ENCODE data around the gene PKP4.

Gene PKP4

DNA sequence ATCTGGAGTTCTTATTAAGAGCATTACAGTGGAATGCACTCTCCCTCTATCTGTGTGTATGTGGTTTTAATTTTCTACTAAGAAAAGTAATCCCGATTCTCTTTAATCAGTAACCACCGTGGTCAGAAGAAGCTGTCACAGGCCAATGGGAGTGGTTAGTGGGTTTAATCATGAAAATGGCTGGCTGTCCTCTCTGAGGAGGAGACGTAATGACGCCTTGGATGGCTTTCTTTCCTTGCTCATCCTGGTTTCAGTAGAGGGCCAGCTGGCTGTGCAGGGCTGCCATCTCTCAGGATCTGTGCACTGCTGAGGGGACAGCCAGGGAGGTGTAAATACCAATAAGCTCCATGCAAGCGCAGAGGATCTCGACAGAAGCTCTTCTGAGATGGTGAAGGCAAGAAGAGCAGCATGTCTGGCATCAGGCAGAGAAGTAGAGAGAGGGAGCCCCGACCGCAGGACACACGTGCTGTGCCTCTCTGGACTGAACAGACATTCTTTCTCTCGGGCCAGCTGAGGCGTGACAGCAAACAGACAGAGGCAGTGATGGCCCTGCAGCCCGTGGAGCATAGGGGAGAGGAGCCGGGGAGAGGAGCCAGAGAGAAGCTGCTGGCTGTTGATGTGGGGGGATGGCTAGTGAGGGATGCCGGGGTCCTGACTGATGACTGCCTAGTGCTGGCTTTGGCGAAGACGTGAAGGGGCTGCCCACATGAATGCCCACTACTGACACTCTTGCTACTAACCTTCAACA, 273.3 kb downstream of the PKP4 start:
- no peak for DNase-seq
- H4K20me1 ChIP-seq (ENCODE audit: insufficient read depth, low read length): no peaks in the 10 kb centered on the region

GRCh38 chr2:158730621-158731140, 273.9 kb downstream of the PKP4 start:
- H4K20me1 ChIP-seq (ENCODE audit: insufficient read depth, low read length): no peaks in the 10 kb centered on the region
- no peaks in the 10 kb centered on the region for H3K4me1 ChIP-seq (ENCODE audit: insufficient read depth, low read length)
- H3K27me3 ChIP-seq (ENCODE audit: insufficient read depth, low read length, poor library complexity): peaks cover 10% of the 10 kb centered on the region
- H3K79me2 ChIP-seq (ENCODE audit: insufficient read depth, low read length): no peaks in the 10 kb centered on the region
- no peak overlapping the region for H3K9ac ChIP-seq (ENCODE audit: low read depth, low read length)
- ATAC-seq (ENCODE audit: insufficient read depth, low read depth) (no peak), DNase-seq (no peak)
- H2AFZ ChIP-seq (ENCODE audit: low read depth, low read length): no peak overlapping the region
- TF ChIP-seq CTCF (IDR thresholded peaks at IDR 0.05; ENCODE audit: borderline replicate concordance, extremely low read depth, low read length, poor library complexity, severe bottlenecking) (no peak), EZH2 (IDR thresholded peaks at IDR 0.05; ENCODE audit: borderline replicate concordance, low read depth, low read length, severe bottlenecking) (no peak)
- H3K9me3 ChIP-seq (ENCODE audit: insufficient read depth, low read length, severe bottlenecking): no peaks in the 10 kb centered on the region
- H3K27ac ChIP-seq (ENCODE audit: low read length): no peak overlapping the region
- no peak overlapping the region for H3K4me2 ChIP-seq (ENCODE audit: insufficient read depth, low read length)
- H3K4me3 ChIP-seq (ENCODE audit: low read depth in 1 of 2, low read length in 2 of 2): no peak overlapping the region
- no peaks in the 10 kb centered on the region for H3K36me3 ChIP-seq (ENCODE audit: insufficient read depth, low read length)

More for the DNA sequence above, 273.3 kb downstream of the PKP4 start:
- Histone ChIP-seq H2AFZ (ENCODE audit: low read depth, low read length) (no peak overlapping the region), H3K79me2 (ENCODE audit: insufficient read depth, low read length) (no peaks in the 10 kb centered on the region), H3K27me3 (ENCODE audit: insufficient read depth, low read length, poor library complexity) (peaks cover 10% of the 10 kb centered on the region), H3K4me3 (ENCODE audit: low read depth in 1 of 2, low read length in 2 of 2) (no peak overlapping the region), H3K9ac (ENCODE audit: low read depth, low read length) (no peak overlapping the region), H3K4me2 (ENCODE audit: insufficient read depth, low read length) (no peak overlapping the region), H3K4me1 (ENCODE audit: insufficient read depth, low read length) (no peaks in the 10 kb centered on the region), H3K36me3 (ENCODE audit: insufficient read depth, low read length) (no peaks in the 10 kb centered on the region), H3K9me3 (ENCODE audit: insufficient read depth, low read length, severe bottlenecking) (no peaks in the 10 kb centered on the region), H3K27ac (ENCODE audit: low read length) (no peak overlapping the region)
- ATAC-seq (ENCODE audit: insufficient read depth, low read depth): no peak
- no peak for TF ChIP-seq EZH2 (IDR thresholded peaks at IDR 0.05; ENCODE audit: borderline replicate concordance, low read depth, low read length, severe bottlenecking)
- no peak for TF ChIP-seq CTCF (IDR thresholded peaks at IDR 0.05; ENCODE audit: borderline replicate concordance, extremely low read depth, low read length, poor library complexity, severe bottlenecking)

DNA sequence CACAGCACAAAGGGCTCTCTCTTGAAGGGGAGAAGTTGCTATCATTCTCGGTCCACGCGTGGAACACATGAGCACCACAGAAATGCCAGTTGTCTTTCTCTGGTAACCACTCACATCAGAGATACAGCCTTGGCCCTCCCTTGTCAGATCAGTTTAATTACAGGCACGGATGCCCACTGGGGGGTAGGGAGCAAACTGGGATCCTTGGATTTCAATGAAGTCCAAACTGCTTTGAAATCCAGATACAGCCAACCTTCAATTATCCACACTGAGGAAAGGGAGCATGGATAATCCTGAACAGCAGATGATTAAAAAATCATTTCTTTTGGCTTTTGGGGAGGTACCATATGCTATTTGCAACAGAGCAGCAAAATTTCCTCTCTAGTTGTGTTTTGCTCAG, 274.6 kb downstream of the PKP4 start:
- peaks cover 13% of the 10 kb centered on the region for H3K27me3 ChIP-seq (ENCODE audit: insufficient read depth, low read length, poor library complexity)
- no peak for TF ChIP-seq CTCF (IDR thresholded peaks at IDR 0.05; ENCODE audit: borderline replicate concordance, extremely low read depth, low read length, poor library complexity, severe bottlenecking)
- no peak for TF ChIP-seq EZH2 (IDR thresholded peaks at IDR 0.05; ENCODE audit: borderline replicate concordance, low read depth, low read length, severe bottlenecking)

More for the DNA sequence above, 274.6 kb downstream of the PKP4 start:
- DNase-seq (no peak), ATAC-seq (ENCODE audit: insufficient read depth, low read depth) (no peak)
- Histone ChIP-seq H3K4me2 (ENCODE audit: insufficient read depth, low read length) (no peak overlapping the region), H3K79me2 (ENCODE audit: insufficient read depth, low read length) (no peaks in the 10 kb centered on the region), H3K36me3 (ENCODE audit: insufficient read depth, low read length) (no peaks in the 10 kb centered on the region), H4K20me1 (ENCODE audit: insufficient read depth, low read length) (no peaks in the 10 kb centered on the region), H3K27ac (ENCODE audit: low read length) (no peak overlapping the region), H2AFZ (ENCODE audit: low read depth, low read length) (no peak overlapping the region), H3K4me1 (ENCODE audit: insufficient read depth, low read length) (no peaks in the 10 kb centered on the region), H3K9ac (ENCODE audit: low read depth, low read length) (no peak overlapping the region), H3K9me3 (ENCODE audit: insufficient read depth, low read length, severe bottlenecking) (no peaks in the 10 kb centered on the region), H3K4me3 (ENCODE audit: low read depth in 1 of 2, low read length in 2 of 2) (no peak overlapping the region)
